ENCODE data around the gene ARHGDIB. TPM values are rescaled to one million over a fixed set of nuclear protein-coding genes. Genes with fewer than 3 reads are reported as not detected.

Gene ARHGDIB
- total RNA-seq, 6 donors from 2014 or later: 169 to 307 (median 211) TPM

DNA sequence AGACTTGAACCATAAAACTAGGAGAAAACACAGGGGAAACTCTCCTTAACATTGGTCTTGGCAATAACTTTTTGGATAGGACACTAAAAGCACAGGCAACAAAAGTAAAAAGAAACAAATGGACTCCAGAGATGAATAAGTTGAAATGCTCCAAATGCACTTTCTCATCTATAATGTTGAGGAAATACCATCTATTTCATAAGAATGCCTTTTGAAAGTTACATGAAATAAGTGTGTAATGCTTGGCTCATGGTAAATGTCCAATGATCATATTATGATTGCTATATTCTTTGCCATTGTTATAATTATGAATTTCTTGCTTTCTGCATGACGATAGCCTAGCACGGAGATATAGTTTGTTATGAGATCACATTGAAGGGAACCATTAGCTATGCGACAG is 31.3 kb upstream of the ARHGDIB start:
- ATAC-seq (ENCODE audit: low FRiP score in 2 of 2) (no peak), DNase-seq (no peak)
- Histone ChIP-seq H3K36me3 (no peaks in the 10 kb centered on the region), H3K4me3 (no peak overlapping the region), H3K4me1 (peaks cover 9 to 22% (median 21%) of the 10 kb centered on the region in 4 donors), H3K27ac (no peak overlapping the region), H3K9me3 (no peaks in the 10 kb centered on the region), H3K27me3 (no peaks in the 10 kb centered on the region)
- TF ChIP-seq POLR2A (IDR thresholded peaks at IDR 0.05) (no peak), POLR2AphosphoS5 (IDR thresholded peaks at IDR 0.05) (no peak), EP300 (IDR thresholded peaks at IDR 0.05) (no peak)
- TF ChIP-seq, protein P1, sequence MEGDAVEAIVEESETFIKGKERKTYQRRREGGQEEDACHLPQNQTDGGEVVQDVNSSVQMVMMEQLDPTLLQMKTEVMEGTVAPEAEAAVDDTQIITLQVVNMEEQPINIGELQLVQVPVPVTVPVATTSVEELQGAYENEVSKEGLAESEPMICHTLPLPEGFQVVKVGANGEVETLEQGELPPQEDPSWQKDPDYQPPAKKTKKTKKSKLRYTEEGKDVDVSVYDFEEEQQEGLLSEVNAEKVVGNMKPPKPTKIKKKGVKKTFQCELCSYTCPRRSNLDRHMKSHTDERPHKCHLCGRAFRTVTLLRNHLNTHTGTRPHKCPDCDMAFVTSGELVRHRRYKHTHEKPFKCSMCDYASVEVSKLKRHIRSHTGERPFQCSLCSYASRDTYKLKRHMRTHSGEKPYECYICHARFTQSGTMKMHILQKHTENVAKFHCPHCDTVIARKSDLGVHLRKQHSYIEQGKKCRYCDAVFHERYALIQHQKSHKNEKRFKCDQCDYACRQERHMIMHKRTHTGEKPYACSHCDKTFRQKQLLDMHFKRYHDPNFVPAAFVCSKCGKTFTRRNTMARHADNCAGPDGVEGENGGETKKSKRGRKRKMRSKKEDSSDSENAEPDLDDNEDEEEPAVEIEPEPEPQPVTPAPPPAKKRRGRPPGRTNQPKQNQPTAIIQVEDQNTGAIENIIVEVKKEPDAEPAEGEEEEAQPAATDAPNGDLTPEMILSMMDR (IDR thresholded peaks at IDR 0.05): no peak
- WGBS, 2 donors: 91 to 99% methylated on average over 3 of the region's 3 CpGs

DNA sequence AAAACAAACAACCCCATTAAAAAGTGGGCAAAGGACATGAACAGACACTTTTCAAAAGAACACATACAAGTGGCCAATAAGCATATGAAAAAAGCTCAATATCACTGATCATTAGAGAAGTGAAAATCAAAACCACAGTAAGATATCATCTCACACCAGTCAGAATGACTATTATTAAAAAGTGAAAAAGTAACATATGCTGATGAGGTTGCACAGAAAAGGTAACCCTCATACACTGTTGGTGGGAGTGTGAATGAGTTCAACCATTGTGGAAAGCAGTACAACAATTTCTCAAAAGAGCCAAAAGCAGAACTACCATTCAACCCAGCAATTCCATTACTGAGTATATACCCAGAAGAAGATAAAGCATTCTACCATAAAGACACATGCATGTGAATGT is 29.7 kb upstream of the ARHGDIB start:
- no peak for DNase-seq
- TF ChIP-seq, protein P1 (IDR thresholded peaks at IDR 0.05): no peak
- no peak for TF ChIP-seq EP300 (IDR thresholded peaks at IDR 0.05)
- no peak for TF ChIP-seq POLR2A (IDR thresholded peaks at IDR 0.05)
- Histone ChIP-seq H3K27me3 (no peaks in the 10 kb centered on the region), H3K4me1 (peaks cover 9 to 22% (median 21%) of the 10 kb centered on the region in 4 donors), H3K9me3 (no peaks in the 10 kb centered on the region), H3K27ac (no peak overlapping the region), H3K4me3 (no peak overlapping the region), H3K36me3 (no peaks in the 10 kb centered on the region)
- ATAC-seq (ENCODE audit: low FRiP score in 2 of 2): no peak

DNA sequence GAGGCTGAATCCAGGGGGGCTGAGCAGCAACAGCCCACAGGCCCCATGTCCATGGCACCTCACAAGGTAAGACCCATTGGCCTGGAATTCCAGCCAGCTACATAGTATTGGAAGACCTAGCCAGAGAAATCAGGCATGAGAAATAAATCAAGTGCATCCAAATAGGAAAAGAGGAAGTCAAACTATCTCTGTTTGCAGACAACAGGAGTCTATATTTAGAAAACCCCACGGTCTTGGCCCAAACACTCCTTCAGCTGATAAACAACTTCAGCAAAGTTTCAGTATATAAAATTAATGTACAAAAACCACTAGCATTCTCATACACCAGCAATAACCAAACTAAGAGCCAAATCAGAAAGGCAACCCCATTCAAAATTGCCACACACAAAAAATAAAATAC is 28.4 kb upstream of the ARHGDIB start:
- TF ChIP-seq, protein P1 (IDR thresholded peaks at IDR 0.05): no peak
- TF ChIP-seq POLR2AphosphoS5 (IDR thresholded peaks at IDR 0.05): no peak
- TF ChIP-seq EP300 (IDR thresholded peaks at IDR 0.05): no peak
- 33 to 35% methylated on average over 1 of the region's 1 CpG for WGBS, 2 donors
- Histone ChIP-seq H3K27ac (no peak overlapping the region), H3K4me1 (peaks cover 0 to 13% (median 11%) of the 10 kb centered on the region in 4 donors), H3K36me3 (no peaks in the 10 kb centered on the region), H3K9me3 (no peaks in the 10 kb centered on the region), H3K4me3 (no peak overlapping the region), H3K27me3 (no peaks in the 10 kb centered on the region)
- no peak for ATAC-seq (ENCODE audit: low FRiP score in 2 of 2)
- no peak for DNase-seq

DNA sequence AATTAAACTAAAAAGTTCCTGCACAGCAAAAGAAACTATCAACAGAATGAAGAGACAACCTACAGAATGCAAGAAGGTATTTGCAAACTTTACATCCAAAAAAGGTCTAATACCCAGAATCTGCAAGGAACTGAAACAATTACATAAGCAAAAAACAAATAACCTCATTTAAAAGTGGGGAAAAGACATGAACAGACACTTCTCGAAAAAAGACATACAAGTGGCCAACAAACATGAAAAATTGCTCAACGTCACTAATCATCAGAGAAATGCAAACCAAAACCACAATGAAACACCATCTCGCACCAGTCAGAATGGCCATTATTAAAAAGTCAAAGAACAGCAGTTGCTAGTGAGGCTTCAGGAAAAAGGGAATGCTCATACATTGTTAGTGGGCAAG is 26.6 kb upstream of the ARHGDIB start:
- H3K36me3 ChIP-seq: no peaks in the 10 kb centered on the region
- ATAC-seq (ENCODE audit: low FRiP score in 2 of 2): no peak
- DNase-seq: no peak
- peaks cover 0 to 6% (median 5%) of the 10 kb centered on the region in 4 donors for H3K4me1 ChIP-seq
- TF ChIP-seq POLR2AphosphoS5 (IDR thresholded peaks at IDR 0.05) (no peak), POLR2A (IDR thresholded peaks at IDR 0.05) (no peak), EP300 (IDR thresholded peaks at IDR 0.05) (no peak)
- TF ChIP-seq, protein P1 (IDR thresholded peaks at IDR 0.05): no peak
- H3K27ac ChIP-seq: no peak overlapping the region
- 51 to 60% methylated on average over 3 of the region's 3 CpGs for WGBS, 2 donors
- no peaks in the 10 kb centered on the region for H3K27me3 ChIP-seq
- no peak overlapping the region for H3K4me3 ChIP-seq
- no peaks in the 10 kb centered on the region for H3K9me3 ChIP-seq

DNA sequence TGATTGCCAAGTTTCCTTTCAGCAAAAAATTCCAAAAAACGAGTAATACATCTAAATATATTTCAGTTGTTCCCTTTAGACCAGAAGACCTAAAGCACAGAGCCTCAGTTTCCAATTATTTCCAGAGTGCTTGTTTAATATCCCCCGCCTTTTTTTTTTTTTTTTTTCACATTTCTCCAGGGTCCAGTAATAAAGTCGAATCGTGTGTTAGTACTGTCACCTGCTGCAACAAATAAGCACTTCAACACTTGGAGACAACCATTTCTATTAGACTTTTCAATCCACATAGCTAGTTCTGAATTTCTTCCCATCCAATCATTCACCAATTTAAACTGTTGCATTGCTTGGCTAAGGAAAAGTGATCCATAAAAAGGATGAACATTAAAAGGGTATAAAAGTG is 25.0 kb upstream of the ARHGDIB start:
- ATAC-seq (ENCODE audit: low FRiP score in 2 of 2): no peak
- no peak overlapping the region for H3K4me3 ChIP-seq
- peaks cover 0 to 6% (median 5%) of the 10 kb centered on the region in 4 donors for H3K4me1 ChIP-seq

More for the DNA sequence above, 25.0 kb upstream of the ARHGDIB start:
- WGBS, 2 donors: 76 to 84% methylated on average over 4 of the region's 4 CpGs
- TF ChIP-seq, protein P1 (IDR thresholded peaks at IDR 0.05): no peak
- no peak for TF ChIP-seq EP300 (IDR thresholded peaks at IDR 0.05)
- no peak for TF ChIP-seq POLR2AphosphoS5 (IDR thresholded peaks at IDR 0.05)
- no peak overlapping the region for H3K27ac ChIP-seq
- H3K27me3 ChIP-seq: no peaks in the 10 kb centered on the region
- no peak for DNase-seq
- H3K9me3 ChIP-seq: no peaks in the 10 kb centered on the region
- H3K36me3 ChIP-seq: no peaks in the 10 kb centered on the region
